Endothelial cell of umbilical vein (primary cell): ENCODE results near the gene CALML5. TPM values are rescaled to one million over a fixed set of nuclear protein-coding genes. Genes with fewer than 3 reads are reported as not detected.

Experiments used
- BruUV-seq: library from RNA; stranded (reverse); fragments of 400-500 nt; replicated peaks from 2 replicates; lab custom pipeline; 2021; lab: Mats Ljungman, UMichigan
- CTCF ChIA-PET: fragments of 300-600, 350-600 bp; sonication (Branson Sonifier 250); formaldehyde crosslinking; loops from one replicate; lab custom pipeline; 2021; ENCODE audit warnings: antibody characterized with exemption, inconsistent platforms; lab: Charles Lee
- POLR2A ChIA-PET: fragments of 300-600, 350-600 bp; sonication (Branson Sonifier 250); formaldehyde crosslinking; loops from one replicate; lab custom pipeline; 2021; ENCODE audit warnings: antibody characterized with exemption, inconsistent platforms; lab: Charles Lee
- DNase-seq: peaks from one replicate; pipeline ENCODE4 v3.0.0-alpha.2; 2011; ENCODE audit warnings: low read depth, low spot score
- FAIRE-seq: peaks from 2 replicates; lab custom pipeline; 2011; peaks lifted over from hg19 to GRCh38; lab: Jason Lieb, UNC
- H2AFZ ChIP-seq: 2 replicates; pipeline ENCODE4 v1.6.0; 2012; ENCODE audit warnings: low read depth, low read length, control low read depth, inconsistent platforms
- H3K27ac ChIP-seq: 2 replicates; pipeline ENCODE4 v1.5.1; 2011; ENCODE audit warnings: low read depth, mild to moderate bottlenecking, control low read depth, low read length, moderate library complexity; ENCODE audit not compliant: insufficient read depth
- H3K27me3 ChIP-seq, 2 experiments: 2 replicates each; pipeline versions ENCODE4 v1.6.0 to v1.6.1; 2011; ENCODE audit warnings: low read length in 2 of 2, mixed read lengths in 1 of 2; ENCODE audit not compliant: control insufficient read depth in 2 of 2, insufficient read depth in 2 of 2
- H3K36me3 ChIP-seq, 2 experiments: 2 replicates in 1 of 2; 3 replicates in 1 of 2; pipeline ENCODE4 v1.5.1; 2011; ENCODE audit warnings: low read length in 2 of 2, mild to moderate bottlenecking in 1 of 2, moderate library complexity in 1 of 2; ENCODE audit not compliant: control insufficient read depth in 2 of 2, insufficient read depth in 2 of 2; ENCODE audit errors: extremely low read depth in 1 of 2
- H3K4me1 ChIP-seq: 3 replicates; pipeline ENCODE4 v1.5.1; 2011; ENCODE audit warnings: mild to moderate bottlenecking, low read length; ENCODE audit not compliant: control insufficient read depth, insufficient read depth; ENCODE audit errors: extremely low read depth
- H3K4me2 ChIP-seq: 2 replicates; pipeline ENCODE4 v1.6.1; 2011; ENCODE audit warnings: low read length, control low read depth, mixed read lengths; ENCODE audit not compliant: insufficient read depth
- H3K4me3 ChIP-seq, 3 experiments: fragments of 200-600 bp in 1 of 3; sonication (generic), shearing (Covaris generic) in 1 of 3; replicated peaks in 1 of 3; 2 replicates each; pipeline ENCODE4 v1.5.1; 2011 to 2016; ENCODE audit warnings: control low read depth in 3 of 3, low read length in 3 of 3, mild to moderate bottlenecking in 2 of 3, inconsistent platforms in 1 of 3, low read depth in 1 of 3, moderate library complexity in 1 of 3; ENCODE audit not compliant: insufficient read depth in 1 of 3
- H3K79me2 ChIP-seq: 2 replicates; pipeline ENCODE4 v1.6.0; 2012; ENCODE audit warnings: low read length, inconsistent platforms; ENCODE audit not compliant: control insufficient read depth, insufficient read depth
- H3K9ac ChIP-seq: replicated peaks from 2 replicates; pipeline ENCODE3; 2011; ENCODE audit warnings: low read length, control low read depth; ENCODE audit not compliant: insufficient read depth; ENCODE audit errors: extremely low read depth
- H3K9me1 ChIP-seq: replicated peaks from 3 replicates; pipeline ENCODE4 v1.6.0; 2011; ENCODE audit warnings: mild to moderate bottlenecking, low read length; ENCODE audit not compliant: control insufficient read depth, insufficient read depth; ENCODE audit errors: extremely low read depth
- H3K9me3 ChIP-seq: replicated peaks from 2 replicates; pipeline ENCODE4 v1.5.1; 2012; ENCODE audit warnings: low read length, inconsistent platforms; ENCODE audit not compliant: control insufficient read depth, insufficient read depth
- H4K20me1 ChIP-seq: replicated peaks from 2 replicates; pipeline ENCODE3; 2011; ENCODE audit warnings: mild to moderate bottlenecking, low read length; ENCODE audit not compliant: control insufficient read depth, insufficient read depth; ENCODE audit errors: extremely low read depth
- EZH2 ChIP-seq: IDR thresholded peaks from 2 replicates; pipeline ENCODE4 v1.6.1; 2012; ENCODE audit warnings: borderline replicate concordance, low read depth, mild to moderate bottlenecking, moderate library complexity, low read length, inconsistent platforms; ENCODE audit not compliant: severe bottlenecking
- FOS ChIP-seq: IDR thresholded peaks from 2 replicates; pipeline ENCODE4 v1.6.1; 2011; ENCODE audit warnings: mild to moderate bottlenecking, low read length, moderate library complexity, borderline replicate concordance; ENCODE audit not compliant: insufficient read depth
- GATA2 ChIP-seq: IDR thresholded peaks from 2 replicates; pipeline ENCODE4 v1.7.0; 2011; ENCODE audit warnings: low read depth, mild to moderate bottlenecking, moderate library complexity, mixed read lengths, low read length; ENCODE audit not compliant: insufficient read length, insufficient read depth
- JUN ChIP-seq: IDR thresholded peaks from 2 replicates; pipeline ENCODE4 v1.6.1; 2011; ENCODE audit warnings: borderline replicate concordance, low read depth; ENCODE audit not compliant: insufficient read length, insufficient read depth
- MAX ChIP-seq: IDR thresholded peaks from 2 replicates; pipeline ENCODE4 v1.6.1; 2011; ENCODE audit not compliant: insufficient read depth, insufficient read length
- MYC ChIP-seq: IDR thresholded peaks from one replicate; pipeline ENCODE4 v1.6.1; 2011; ENCODE audit warnings: mild to moderate bottlenecking, low read depth, low read length
- POLR2A ChIP-seq: IDR thresholded peaks from 2 replicates; pipeline ENCODE4 v1.6.1; 2012; ENCODE audit warnings: low read depth, mild to moderate bottlenecking, control low read depth, low read length
- POLR2AphosphoS5 ChIP-seq: IDR thresholded peaks from 2 replicates; pipeline ENCODE4 v1.6.1; 2012; ENCODE audit warnings: low read depth, mild to moderate bottlenecking, control low read depth, low read length, moderate library complexity; ENCODE audit not compliant: insufficient read depth
- dilution Hi-C: fragments of 300-500 bp; cut with MboI; formaldehyde crosslinking; loops from one replicate; pipeline ENCODE4 v1.15.0; 2019; ENCODE audit warnings: low sequenced_read_pairs; ENCODE audit not compliant: extremely low pct_ligation_motif_present
- intact Hi-C: fragments of 100-400 bp; cut with micrococcal nuclease; formaldehyde crosslinking; loops from one replicate; pipeline ENCODE4 v1.10.0; 2022
- polyA plus RNA-seq, 4 experiments: library from polyadenylated mRNA; depleted of rRNA in 3 of 4; stranded (reverse) in 3 of 4; unstranded in 1 of 4; fragments of >200 nt; gene quantifications; 2 replicates each; pipeline versions ENCODE4 v1.2.1 to v1.2.3, GENCODE V29; 2011 to 2012; ENCODE audit warnings: missing spikeins in 1 of 4
- total RNA-seq: library from RNA; stranded (reverse); gene quantifications from 2 replicates; pipeline ENCODE4 v1.2.3, GENCODE V29; 2021
- TF ChIP-seq, protein P1 (sequence below), 2 donors: IDR thresholded peaks; 1 replicate in 1 of 2; 2 replicates in 1 of 2; pipeline ENCODE4 v1.5.1; 2011; ENCODE audit warnings: low read length in 2 of 2, mild to moderate bottlenecking in 2 of 2, moderate library complexity in 2 of 2, control low read depth in 1 of 2, inconsistent platforms in 1 of 2, low read depth in 1 of 2; ENCODE audit not compliant: insufficient read depth in 1 of 2; ENCODE audit errors: extremely low read depth in 1 of 2

The CALML5 gene
- total and polyA plus RNA-seq, 2 donors (not counting 3 experiments of a cell fraction or from before 2014, with no cell fraction given), result not detected

DNA sequence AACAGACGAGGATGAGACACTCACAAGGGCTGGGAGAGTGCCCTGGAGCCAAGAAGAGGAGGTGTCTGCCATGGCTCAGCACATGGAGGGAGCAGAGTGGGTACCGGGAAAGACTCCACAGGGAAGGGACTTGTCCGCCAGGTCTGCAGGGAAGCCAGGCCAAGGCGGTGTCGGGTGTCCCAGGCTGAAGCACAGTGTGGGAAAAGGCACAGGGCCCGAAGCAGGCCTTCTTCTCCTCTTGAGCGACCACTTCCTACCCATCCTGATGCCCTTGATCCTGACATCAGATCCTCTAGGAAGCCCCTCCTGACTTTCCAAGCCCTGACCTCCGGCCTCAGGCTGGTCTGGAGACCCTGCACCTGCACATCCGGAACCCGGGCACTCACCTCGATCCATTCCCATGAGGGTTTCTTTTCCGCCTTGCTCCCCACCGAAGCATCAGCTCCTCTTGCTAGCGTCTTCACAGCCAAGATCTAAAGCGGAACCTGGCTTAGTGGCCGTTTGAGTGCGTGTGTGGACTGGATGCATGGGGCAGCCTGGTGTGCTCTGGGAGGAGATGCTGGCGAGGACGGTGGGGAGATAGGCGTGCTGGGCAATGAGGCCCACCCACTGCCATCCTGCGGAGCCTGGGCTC lies 33.8 kb upstream of the CALML5 start:
- no peaks in the 10 kb centered on the region for H3K27me3 ChIP-seq
- H3K9ac ChIP-seq, result no peak overlapping the region
- H3K79me2 ChIP-seq, result no peaks in the 10 kb centered on the region
- no peak for DNase-seq
- CTCF ChIA-PET, result no interaction called here
- no peak overlapping the region for H2AFZ ChIP-seq
- intact Hi-C loops (no loop called here), dilution Hi-C loops (no loop called here)
- no peak for FAIRE-seq
- no peaks in the 10 kb centered on the region for H4K20me1 ChIP-seq
- no peaks in the 10 kb centered on the region for H3K9me3 ChIP-seq
- no peak overlapping the region for H3K27ac ChIP-seq
- POLR2A ChIA-PET, result no interaction called here
- no TSS peak for BruUV-seq
- H3K9me1 ChIP-seq, result no peaks in the 10 kb centered on the region
- no peaks in the 10 kb centered on the region for H3K4me1 ChIP-seq
- H3K4me2 ChIP-seq, result no peak overlapping the region
- no peaks in the 10 kb centered on the region for H3K36me3 ChIP-seq
- H3K4me3 ChIP-seq, result no peak overlapping the region
- TF ChIP-seq, protein P1, sequence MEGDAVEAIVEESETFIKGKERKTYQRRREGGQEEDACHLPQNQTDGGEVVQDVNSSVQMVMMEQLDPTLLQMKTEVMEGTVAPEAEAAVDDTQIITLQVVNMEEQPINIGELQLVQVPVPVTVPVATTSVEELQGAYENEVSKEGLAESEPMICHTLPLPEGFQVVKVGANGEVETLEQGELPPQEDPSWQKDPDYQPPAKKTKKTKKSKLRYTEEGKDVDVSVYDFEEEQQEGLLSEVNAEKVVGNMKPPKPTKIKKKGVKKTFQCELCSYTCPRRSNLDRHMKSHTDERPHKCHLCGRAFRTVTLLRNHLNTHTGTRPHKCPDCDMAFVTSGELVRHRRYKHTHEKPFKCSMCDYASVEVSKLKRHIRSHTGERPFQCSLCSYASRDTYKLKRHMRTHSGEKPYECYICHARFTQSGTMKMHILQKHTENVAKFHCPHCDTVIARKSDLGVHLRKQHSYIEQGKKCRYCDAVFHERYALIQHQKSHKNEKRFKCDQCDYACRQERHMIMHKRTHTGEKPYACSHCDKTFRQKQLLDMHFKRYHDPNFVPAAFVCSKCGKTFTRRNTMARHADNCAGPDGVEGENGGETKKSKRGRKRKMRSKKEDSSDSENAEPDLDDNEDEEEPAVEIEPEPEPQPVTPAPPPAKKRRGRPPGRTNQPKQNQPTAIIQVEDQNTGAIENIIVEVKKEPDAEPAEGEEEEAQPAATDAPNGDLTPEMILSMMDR (IDR thresholded peaks at IDR 0.05; ENCODE audit: extremely low read depth in 1 of 2, insufficient read depth in 1 of 2, low read depth in 1 of 2, low read length in 2 of 2), result no peak
- TF ChIP-seq MAX, result no peak
- no peak for TF ChIP-seq POLR2A
- TF ChIP-seq JUN, result no peak
- TF ChIP-seq EZH2, result no peak
- no peak for TF ChIP-seq POLR2AphosphoS5
- TF ChIP-seq MYC, result no peak
- TF ChIP-seq GATA2, result no peak
- no peak for TF ChIP-seq FOS
